OCI-M2 (cell line): ENCODE results near the gene CTXN2.

ENCODE experiments used
- DNase-seq: peaks from one replicate; lab custom pipeline; 2025; ENCODE audit not compliant: unreplicated experiment; lab: John Stamatoyannopoulos, UW

Gene CTXN2

GRCh38 chr15:48221885-48222284 is 30.4 kb downstream of the CTXN2 start:
- DNase-seq, result no peak

DNA sequence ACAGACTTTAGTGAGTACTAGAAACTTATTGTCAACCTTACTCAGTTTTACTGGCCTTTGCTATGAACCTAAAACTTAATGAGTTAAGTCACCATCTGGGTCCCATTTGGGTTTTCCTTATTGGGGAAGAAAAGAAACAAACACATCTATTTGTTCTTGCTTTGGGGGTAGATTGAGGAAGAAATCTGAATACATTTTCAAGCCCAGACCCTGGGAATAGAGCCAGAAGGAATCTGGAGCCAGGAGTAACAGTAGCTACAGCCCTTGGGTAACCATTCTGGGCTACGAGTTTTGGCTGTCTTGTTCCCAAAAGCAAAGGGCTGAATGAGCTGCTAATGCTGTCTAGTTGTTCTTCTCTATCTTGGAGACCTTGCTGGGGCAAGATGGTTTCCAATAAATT is 31.2 kb downstream of the CTXN2 start:
- no peak for DNase-seq

GRCh38 chr15:48225771-48226170 is 34.3 kb downstream of the CTXN2 start:
- DNase-seq, result no peak

DNA sequence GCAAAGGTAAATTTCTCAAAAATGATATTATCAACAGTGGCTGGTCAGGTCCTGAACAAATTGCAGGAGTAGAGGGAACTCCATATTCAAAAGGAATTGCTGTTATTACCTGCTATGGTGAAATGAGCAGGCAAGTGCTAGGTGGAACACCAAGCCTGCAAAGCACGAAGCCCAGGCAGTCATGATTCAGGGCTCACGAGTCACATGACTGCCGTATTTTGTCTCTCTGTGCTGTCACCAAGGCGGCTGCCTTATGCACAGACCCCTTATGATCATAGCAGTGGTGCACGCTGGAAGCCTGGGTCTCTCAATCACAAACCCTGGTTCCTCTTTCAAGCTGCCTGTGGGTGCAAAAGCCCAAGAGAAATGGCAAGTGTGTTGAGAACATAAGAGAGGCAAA is 39.0 kb downstream of the CTXN2 start:
- DNase-seq, result no peak

- no peak for DNase-seq
These were observed 41.8 kb downstream of the CTXN2 start for GRCh38 chr15:48233246-48233645.

GRCh38 chr15:48239334-48239733 is 47.9 kb downstream of the CTXN2 start:
- no peak for DNase-seq

DNA sequence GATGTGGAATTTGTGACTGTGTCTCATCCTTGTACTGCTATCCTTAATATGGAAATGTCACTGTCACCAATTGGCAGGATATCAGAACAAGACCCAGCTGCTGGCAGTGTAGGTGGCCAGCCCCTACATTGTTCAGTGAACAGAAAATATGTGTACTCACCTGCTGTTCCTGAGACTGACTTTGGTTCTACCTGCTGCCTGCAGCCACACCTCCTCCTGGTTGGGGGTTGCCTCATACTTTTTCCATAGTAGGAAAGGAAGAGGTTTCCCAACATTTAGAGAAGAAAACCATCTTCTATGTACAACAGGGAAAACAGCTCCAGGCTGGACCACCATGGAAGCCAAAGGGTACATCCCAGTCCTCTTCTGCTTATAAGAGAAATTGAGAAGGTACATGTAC is 50.5 kb downstream of the CTXN2 start:
- no peak for DNase-seq

- DNase-seq, result no peak
These were observed 51.1 kb downstream of the CTXN2 start for GRCh38 chr15:48242535-48242934.

DNA sequence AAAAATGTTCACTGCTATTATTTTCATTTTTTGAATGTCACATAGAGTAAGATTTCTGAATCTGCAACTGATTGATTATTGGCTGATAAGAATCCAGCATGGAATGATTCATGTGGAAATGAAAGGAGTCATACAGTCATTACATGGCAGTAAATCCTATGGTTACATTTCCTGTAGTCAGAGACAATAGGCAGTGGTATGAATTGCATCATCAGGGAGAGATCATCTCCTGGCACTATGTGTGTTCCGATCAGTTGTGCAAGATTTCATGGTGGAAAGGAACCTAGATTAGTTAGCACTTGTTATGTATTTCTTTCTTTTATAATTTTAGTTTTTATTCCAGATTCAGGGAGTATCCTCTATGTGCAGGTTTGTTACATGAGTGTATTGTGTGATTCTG is 53.5 kb downstream of the CTXN2 start:
- DNase-seq, result no peak

- no peak for DNase-seq
These were observed 56.9 kb downstream of the CTXN2 start for GRCh38 chr15:48248414-48248813.

DNA sequence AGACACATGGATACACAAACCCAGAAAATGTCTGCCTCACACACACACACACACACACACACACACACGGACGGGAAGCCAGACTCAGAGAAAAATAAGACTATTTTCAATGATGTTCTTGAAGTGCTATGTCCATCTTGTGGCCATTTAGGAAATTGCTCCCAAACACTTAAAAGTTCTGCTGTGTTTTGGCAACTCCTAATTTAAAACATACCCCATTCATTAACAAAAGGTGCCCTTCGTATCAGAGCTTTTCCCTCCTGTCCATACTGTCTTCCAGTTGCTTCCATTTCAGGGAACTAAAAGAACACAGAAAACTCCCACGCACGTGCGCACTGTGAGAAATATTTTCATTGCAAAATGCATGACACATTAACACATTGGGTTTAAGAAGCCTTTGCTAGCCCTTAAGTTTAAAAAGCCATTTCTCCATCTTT is 59.2 kb downstream of the CTXN2 start:
- DNase-seq, result no peak

DNA sequence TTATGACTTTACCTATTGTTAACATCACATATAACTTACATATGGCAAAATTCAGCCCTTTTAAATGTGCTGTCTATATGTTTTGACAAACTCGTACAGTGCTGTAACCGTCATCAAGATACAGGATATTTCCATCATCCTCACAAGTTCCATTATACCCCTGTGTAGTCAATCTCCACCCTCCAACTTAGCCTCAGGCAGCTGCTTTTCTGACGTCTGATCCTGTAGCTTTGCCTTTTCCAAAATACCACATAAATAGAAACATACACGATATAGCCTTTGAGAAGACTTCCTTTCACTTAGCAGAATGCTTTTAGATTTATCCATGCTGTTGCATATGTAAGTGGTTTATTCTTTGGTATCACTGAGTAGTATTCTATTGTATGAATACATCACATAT is 61.7 kb downstream of the CTXN2 start:
- DNase-seq, result no peak
